LNCAP (cell line): ENCODE measurements around the gene KLK1.

Source experiments
- CTCF ChIP-seq: fragments of 450-650 bp; IDR thresholded peaks from 2 replicates; pipeline ENCODE4 v1.5.1; 2017; ENCODE audit warnings: mild to moderate bottlenecking

KLK1 gene

DNA sequence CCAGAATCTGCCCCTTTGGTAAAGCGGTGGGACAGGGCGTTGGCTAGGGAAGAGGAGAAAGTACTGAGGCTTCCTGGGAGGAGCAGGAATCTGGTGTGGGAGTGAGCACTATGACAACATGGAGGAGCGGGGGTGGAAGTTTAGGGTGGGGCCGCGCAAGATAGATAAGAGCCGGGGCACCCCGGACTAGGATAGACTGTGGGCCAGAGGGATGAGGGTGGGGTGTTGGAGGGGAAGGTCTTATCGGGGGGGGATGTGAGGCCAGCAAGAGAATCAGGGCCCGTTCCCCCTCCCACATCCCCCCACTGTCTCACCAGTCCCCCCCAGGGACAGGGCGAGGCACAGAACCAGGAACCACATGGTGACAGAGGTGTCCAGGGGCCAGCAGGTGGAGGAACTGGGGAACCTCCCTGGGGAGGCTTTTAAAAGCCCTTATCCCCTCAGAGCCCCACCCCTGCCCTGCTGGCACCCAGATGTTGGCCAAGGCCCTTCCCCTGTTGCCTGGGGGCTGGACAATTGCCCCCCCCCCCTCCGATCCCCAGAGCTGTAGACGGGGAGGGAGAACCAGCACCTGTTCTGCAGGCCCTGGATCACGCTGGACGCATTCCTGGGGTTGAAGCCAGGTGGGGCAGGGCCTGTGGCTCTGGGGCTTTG lies at the start of gene KLK1:
TSS of gene KLK1 (minus strand) at position 399 of the 654 bp plus-strand sequence. CDS start at position 360, 39 bp downstream.
- TF ChIP-seq CTCF, result no peak

GRCh38 chr19:50873056-50873455 lies 49.5 kb upstream of the KLK1 start, which contains the start of gene KLK2:
KLK2 (plus strand) TSS chr19:50873439; CDS start chr19:50873474, 35 bp downstream.
- no peak for TF ChIP-seq CTCF

DNA sequence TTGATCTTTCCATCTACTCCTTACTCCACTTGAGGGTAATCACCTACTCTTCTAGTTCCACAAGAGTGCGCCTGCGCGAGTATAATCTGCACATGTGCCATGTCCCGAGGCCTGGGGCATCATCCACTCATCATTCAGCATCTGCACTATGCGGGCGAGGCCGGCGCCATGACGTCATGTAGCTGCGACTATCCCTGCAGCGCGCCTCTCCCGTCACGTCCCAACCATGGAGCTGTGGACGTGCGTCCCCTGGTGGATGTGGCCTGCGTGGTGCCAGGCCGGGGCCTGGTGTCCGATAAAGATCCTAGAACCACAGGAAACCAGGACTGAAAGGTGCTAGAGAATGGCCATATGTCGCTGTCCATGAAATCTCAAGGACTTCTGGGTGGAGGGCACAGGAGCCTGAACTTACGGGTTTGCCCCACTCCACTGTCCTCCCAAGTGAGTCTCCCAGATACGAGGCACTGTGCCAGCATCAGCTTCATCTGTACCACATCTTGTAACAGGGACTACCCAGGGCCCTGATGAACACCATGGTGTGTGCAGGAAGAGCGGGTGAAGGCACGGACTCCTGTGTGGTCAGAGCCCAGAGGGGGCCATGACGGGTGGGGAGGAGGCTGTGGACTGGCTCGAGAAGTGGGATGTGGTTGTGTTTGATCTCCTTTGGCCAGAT lies 47.0 kb upstream of the KLK1 start:
- TF ChIP-seq CTCF, result no peak

GRCh38 chr19:50869479-50869878 lies 45.9 kb upstream of the KLK1 start:
- TF ChIP-seq CTCF, result no peak

- no peak for TF ChIP-seq CTCF
Observed at GRCh38 chr19:50861496-50862286, 38.1 kb upstream of the KLK1 start.

DNA sequence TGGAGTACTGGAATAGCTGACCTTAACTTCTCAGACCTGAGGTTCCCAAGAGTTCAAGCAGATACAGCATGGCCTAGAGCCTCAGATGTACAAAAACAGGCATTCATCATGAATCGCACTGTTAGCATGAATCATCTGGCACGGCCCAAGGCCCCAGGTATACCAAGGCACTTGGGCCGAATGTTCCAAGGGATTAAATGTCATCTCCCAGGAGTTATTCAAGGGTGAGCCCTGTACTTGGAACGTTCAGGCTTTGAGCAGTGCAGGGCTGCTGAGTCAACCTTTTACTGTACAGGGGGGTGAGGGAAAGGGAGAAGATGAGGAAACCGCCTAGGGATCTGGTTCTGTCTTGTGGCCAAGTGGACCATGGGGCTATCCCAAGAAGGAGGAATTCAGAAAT lies 37.4 kb upstream of the KLK1 start:
- TF ChIP-seq CTCF, result no peak

- TF ChIP-seq CTCF, result no peak
Observed at GRCh38 chr19:50859849-50860248, 36.3 kb upstream of the KLK1 start.
